CD4-positive, alpha-beta T cell (primary cell): ENCODE results near the gene TMEM62. TPM values are rescaled to one million over a fixed set of nuclear protein-coding genes. Genes with fewer than 3 reads are reported as not detected.

Experiments used
- ATAC-seq: fragments of 200-7000 bp; cut with Tn5 transposase; one replicate; pipeline ENCODE4 v1.10.0; 2022; ENCODE audit warnings: mild to moderate bottlenecking; ENCODE audit not compliant: poor library complexity
- CTCF ChIA-PET: fragments of 350-600 bp; sonication (Branson Sonifier 250); formaldehyde crosslinking; loops from one replicate; lab custom pipeline; 2021; ENCODE audit warnings: antibody characterized with exemption, inconsistent platforms; lab: Charles Lee
- POLR2A ChIA-PET: fragments of 350-600 bp; sonication (Branson Sonifier 250); formaldehyde crosslinking; loops from one replicate; lab custom pipeline; 2021; ENCODE audit warnings: antibody characterized with exemption, inconsistent platforms; lab: Charles Lee
- DNase-seq, 14 experiments: peaks; one replicate each; pipeline ENCODE4 v3.0.0-alpha.2; 2013 to 2020; ENCODE audit warnings: mixed read lengths in 2 of 14
- H3K27ac ChIP-seq, 2 donors: one replicate each; pipeline versions ENCODE4 v1.5.1 to v1.7.0; 2013; ENCODE audit warnings: low read length in 2 of 2, low read depth in 1 of 2, mild to moderate bottlenecking in 1 of 2
- H3K27me3 ChIP-seq, 2 experiments: 1 replicate in 1 of 2; 2 replicates in 1 of 2; pipeline versions ENCODE4 v1.6.1 to v1.7.0; 2013; ENCODE audit warnings: low read length in 2 of 2, control low read depth in 1 of 2, mild to moderate bottlenecking in 1 of 2, moderate library complexity in 1 of 2; ENCODE audit not compliant: insufficient read depth in 2 of 2, control insufficient read depth in 1 of 2
- H3K36me3 ChIP-seq: one replicate; pipeline ENCODE4 v1.6.1; 2013; ENCODE audit warnings: low read length, control low read depth; ENCODE audit not compliant: insufficient read depth
- H3K4me1 ChIP-seq: one replicate; pipeline ENCODE4 v1.6.1; 2013; ENCODE audit warnings: low read length, control low read depth; ENCODE audit not compliant: insufficient read depth
- H3K4me3 ChIP-seq: one replicate; pipeline ENCODE4 v1.5.1; 2013; ENCODE audit warnings: mild to moderate bottlenecking, low read length, moderate library complexity
- H3K9me3 ChIP-seq, 2 experiments: 1 replicate in 1 of 2; 2 replicates in 1 of 2; pipeline versions ENCODE4 v1.6.1 to v1.7.0; 2013; ENCODE audit warnings: low read length in 2 of 2, mild to moderate bottlenecking in 2 of 2, control low read depth in 1 of 2, moderate library complexity in 1 of 2; ENCODE audit not compliant: control insufficient read depth in 1 of 2, insufficient read depth in 1 of 2
- H3K27ac Mint-ChIP-seq: one replicate; pipeline ENCODE4 v1.8.0; 2020; ENCODE audit warnings: mixed read lengths
- H3K27me3 Mint-ChIP-seq: one replicate; pipeline ENCODE4 v1.8.0; 2021; ENCODE audit warnings: mixed read lengths
- H3K36me3 Mint-ChIP-seq: one replicate; pipeline ENCODE4 v1.8.0; 2021; ENCODE audit warnings: low read depth, mixed read lengths
- H3K4me1 Mint-ChIP-seq: one replicate; pipeline ENCODE4 v1.8.0; 2021; ENCODE audit warnings: low read depth, mixed read lengths
- H3K4me3 Mint-ChIP-seq: one replicate; pipeline ENCODE4 v1.8.0; 2020; ENCODE audit warnings: mild to moderate bottlenecking, mixed read lengths
- H3K9me3 Mint-ChIP-seq: one replicate; pipeline ENCODE4 v1.8.0; 2020; ENCODE audit warnings: mixed read lengths
- CTCF ChIP-seq: fragments of 200-600 bp; IDR thresholded peaks from one replicate; pipeline ENCODE4 v1.8.0; 2022; ENCODE audit warnings: antibody characterized with exemption, mild to moderate bottlenecking
- intact Hi-C, 2 experiments: fragments of 100-400 bp; cut with DNase I in 1 of 2; cut with micrococcal nuclease in 1 of 2; formaldehyde crosslinking; loops; one replicate each; pipeline versions ENCODE4 v1.15.1 to v1.9.0; 2023 to 2025; cut with DNase I, micrococcal nuclease
- total RNA-seq, 174 experiments: library from RNA in 2 of 174; stranded (reverse) in 2 of 174; gene quantifications; one replicate each; pipeline ENCODE4 v1.2.3 and lab custom pipeline; 2021 to 2026

The TMEM62 gene
- total RNA-seq, 2 experiments from 2014 or later = 17.5 to 22.5 TPM

- POLR2A ChIA-PET = no interaction called here
- H3K4me3 Mint-ChIP-seq = no peak overlapping the region
- Histone ChIP-seq H3K4me3 (no peak overlapping the region), H3K27me3 (no peaks in the 10 kb centered on the region), H3K9me3 (no peaks in the 10 kb centered on the region), H3K4me1 (peaks cover 3% of the 10 kb centered on the region), H3K36me3 (no peaks in the 10 kb centered on the region), H3K27ac (no peak overlapping the region)
- TF ChIP-seq CTCF = no peak
- peaks cover 7% of the 10 kb centered on the region for H3K4me1 Mint-ChIP-seq
- no peaks in the 10 kb centered on the region for H3K9me3 Mint-ChIP-seq
- H3K27me3 Mint-ChIP-seq = peaks cover 6% of the 10 kb centered on the region
- intact Hi-C loops = no loop called here
- no peak overlapping the region for H3K27ac Mint-ChIP-seq
- CTCF ChIA-PET = interaction anchor here (0.5 to 1.8 kb wide), 2 partner anchors 9 to 11 kb away, joined by 3 to 5 read pairs; no protein-coding TSS in a partner anchor
- ATAC-seq (no peak), DNase-seq (no peak)
- H3K36me3 Mint-ChIP-seq = peaks cover under 1% of the 10 kb centered on the region
Measured at GRCh38 chr15:43111354-43111753, 22.0 kb upstream of the TMEM62 start.

GRCh38 chr15:43118286-43118685 is 15.1 kb upstream of the TMEM62 start:
- POLR2A ChIA-PET = no interaction called here
- H3K4me3 Mint-ChIP-seq = no peak overlapping the region
- H3K4me1 Mint-ChIP-seq = peaks cover 13% of the 10 kb centered on the region
- Histone ChIP-seq H3K4me3 (no peak overlapping the region), H3K36me3 (no peaks in the 10 kb centered on the region), H3K9me3 (no peaks in the 10 kb centered on the region), H3K27me3 (no peaks in the 10 kb centered on the region), H3K27ac (no peak overlapping the region), H3K4me1 (peaks cover 13% of the 10 kb centered on the region)
- no peak overlapping the region for H3K27ac Mint-ChIP-seq
- H3K27me3 Mint-ChIP-seq = peaks cover 16% of the 10 kb centered on the region
- no peak for ATAC-seq
- intact Hi-C loops = no loop called here
- CTCF ChIA-PET = no interaction called here
- no peak for DNase-seq
- no peaks in the 10 kb centered on the region for H3K36me3 Mint-ChIP-seq
- no peaks in the 10 kb centered on the region for H3K9me3 Mint-ChIP-seq
- no peak for TF ChIP-seq CTCF

GRCh38 chr15:43118829-43119228 is 14.6 kb upstream of the TMEM62 start:
- ATAC-seq (no peak), DNase-seq (no peak)
- Histone ChIP-seq H3K9me3 (no peaks in the 10 kb centered on the region), H3K36me3 (no peaks in the 10 kb centered on the region), H3K27ac (no peak overlapping the region), H3K4me3 (no peak overlapping the region), H3K4me1 (peaks cover 14% of the 10 kb centered on the region), H3K27me3 (no peaks in the 10 kb centered on the region)
- CTCF ChIA-PET = no interaction called here
- POLR2A ChIA-PET = no interaction called here
- H3K27ac Mint-ChIP-seq = no peak overlapping the region
- no peak for TF ChIP-seq CTCF
- no peak overlapping the region for H3K4me3 Mint-ChIP-seq
- H3K4me1 Mint-ChIP-seq = peaks cover 15% of the 10 kb centered on the region
- H3K9me3 Mint-ChIP-seq = no peaks in the 10 kb centered on the region
- H3K27me3 Mint-ChIP-seq = peaks cover 16% of the 10 kb centered on the region
- no peaks in the 10 kb centered on the region for H3K36me3 Mint-ChIP-seq
- intact Hi-C loops = no loop called here
